ENCODE data around the gene SARM1.

SARM1 gene

DNA sequence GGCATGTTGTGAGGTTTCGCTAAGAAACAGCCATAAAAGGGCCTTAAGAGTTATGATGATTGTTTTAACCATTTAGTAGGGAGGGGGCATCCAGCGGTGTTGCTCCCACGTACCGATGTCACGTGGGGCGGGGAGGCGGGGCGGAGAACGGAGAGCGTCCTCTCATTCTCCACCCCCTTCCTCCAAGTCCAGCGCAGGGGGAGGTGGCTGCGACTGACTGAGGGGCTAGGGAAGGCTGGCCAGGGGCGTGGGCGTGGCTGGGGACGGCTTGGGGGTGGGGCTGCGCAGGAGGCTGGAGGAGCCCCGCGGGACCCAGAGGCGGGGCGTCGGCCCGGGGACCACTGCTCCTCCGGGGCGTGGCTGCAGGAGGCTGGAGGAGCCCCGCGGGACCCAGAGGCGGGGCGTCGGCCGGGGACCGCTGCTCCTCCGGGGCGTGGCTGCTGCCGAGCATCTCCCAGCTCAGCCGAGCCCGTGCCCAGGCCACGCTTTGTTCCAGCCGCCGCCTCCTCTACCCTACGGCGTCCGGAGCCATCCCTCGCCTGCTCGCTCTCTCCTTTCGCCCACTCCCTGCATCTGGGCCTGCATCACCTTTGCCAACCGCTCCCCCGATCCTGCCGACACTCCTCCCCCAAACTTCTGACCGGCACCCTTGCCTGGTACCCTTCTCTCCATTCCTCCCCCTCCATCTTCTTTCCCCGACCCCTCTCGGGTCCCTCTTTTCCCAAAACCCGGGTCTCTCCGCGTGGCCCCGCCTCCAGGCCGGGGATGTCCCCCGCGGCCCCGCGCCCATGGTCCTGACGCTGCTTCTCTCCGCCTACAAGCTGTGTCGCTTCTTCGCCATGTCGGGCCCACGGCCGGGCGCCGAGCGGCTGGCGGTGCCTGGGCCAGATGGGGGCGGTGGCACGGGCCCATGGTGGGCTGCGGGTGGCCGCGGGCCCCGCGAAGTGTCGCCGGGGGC is at the start of gene SARM1:
SARM1 (plus strand) TSS at position 450 of the 958 bp plus-strand sequence; CDS start at position 789, 339 bp downstream.
- no peaks in the 10 kb centered on the region for H3K9me3 Mint-ChIP-seq
- ATAC-seq (replicated peaks; ENCODE audit: extremely low read depth, poor library complexity, severe bottlenecking), result peak; percentile 84
- peaks cover 10% of the 10 kb centered on the region for H3K36me3 Mint-ChIP-seq (ENCODE audit: insufficient read depth)
- peaks cover 22% of the 10 kb centered on the region for H3K4me1 Mint-ChIP-seq
- DNase-seq (ENCODE audit: low spot score in 2 of 2), result peak; percentile 52 to 64
- peak within 1 kb of the TSS; percentile 93 for H3K27ac Mint-ChIP-seq (ENCODE audit: low read depth)
- peak within 1 kb of the TSS; percentile 90 for H3K4me3 Mint-ChIP-seq
- H3K27me3 Mint-ChIP-seq, result no peaks in the 10 kb centered on the region

- H3K4me3 Mint-ChIP-seq, result no peak overlapping the region
- peaks cover 16% of the 10 kb centered on the region for H3K4me1 Mint-ChIP-seq
- no peak for ATAC-seq (replicated peaks; ENCODE audit: extremely low read depth, poor library complexity, severe bottlenecking)
- H3K27me3 Mint-ChIP-seq, result no peaks in the 10 kb centered on the region
- H3K36me3 Mint-ChIP-seq (ENCODE audit: insufficient read depth), result peaks cover 14% of the 10 kb centered on the region
- H3K9me3 Mint-ChIP-seq, result no peaks in the 10 kb centered on the region
- no peak for DNase-seq (ENCODE audit: low spot score in 2 of 2)
- no peak overlapping the region for H3K27ac Mint-ChIP-seq (ENCODE audit: low read depth)
These were observed 47.2 kb upstream of the SARM1 start for GRCh38 chr17:28324267-28324745.

DNA sequence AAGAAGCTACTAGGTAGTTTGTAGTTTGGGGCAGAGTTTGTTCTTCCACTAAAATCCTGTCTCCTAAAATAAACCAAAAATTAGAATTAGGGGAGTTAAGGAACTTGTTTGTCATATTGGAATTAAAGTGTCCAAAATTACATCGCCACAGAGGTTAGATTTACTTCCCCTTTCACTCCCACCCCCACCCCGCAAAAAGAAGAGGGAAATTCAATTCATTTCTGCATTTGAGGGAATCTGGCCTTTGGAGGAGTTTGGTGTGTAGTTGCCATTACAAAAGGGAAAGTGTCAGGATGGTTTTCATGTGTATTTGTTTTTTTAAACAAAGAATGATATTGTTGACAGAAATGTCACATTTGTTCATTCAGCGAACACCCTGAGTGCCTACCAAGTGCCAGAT is 46.7 kb upstream of the SARM1 start:
- peaks cover 11% of the 10 kb centered on the region for H3K4me1 Mint-ChIP-seq
- peaks cover 17% of the 10 kb centered on the region for H3K36me3 Mint-ChIP-seq (ENCODE audit: insufficient read depth)
- no peak overlapping the region for H3K4me3 Mint-ChIP-seq
- no peaks in the 10 kb centered on the region for H3K27me3 Mint-ChIP-seq
- H3K9me3 Mint-ChIP-seq, result no peaks in the 10 kb centered on the region
- DNase-seq (ENCODE audit: low spot score in 2 of 2) (no peak), ATAC-seq (replicated peaks; ENCODE audit: extremely low read depth, poor library complexity, severe bottlenecking) (no peak)
- no peak overlapping the region for H3K27ac Mint-ChIP-seq (ENCODE audit: low read depth)

DNA sequence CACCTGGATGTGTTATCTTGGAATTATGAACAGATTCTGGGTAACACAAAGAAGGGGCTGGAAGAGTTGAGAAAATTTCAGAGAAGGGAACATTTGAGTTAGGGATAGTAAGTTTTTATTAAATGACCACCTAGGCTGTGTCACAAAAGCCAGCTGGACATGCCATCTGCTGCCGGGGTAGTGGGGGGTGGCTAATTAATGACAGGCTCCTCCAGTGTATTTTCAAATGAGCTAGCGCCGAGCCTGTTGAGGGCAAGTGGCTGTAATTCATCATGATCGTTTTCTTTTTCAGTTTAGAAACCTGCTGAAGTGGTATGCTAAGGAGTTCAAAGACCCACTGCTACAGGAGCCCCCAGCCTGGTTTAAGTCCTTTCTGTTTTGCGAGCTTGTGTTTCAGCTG is 46.3 kb upstream of the SARM1 start:
- H3K36me3 Mint-ChIP-seq (ENCODE audit: insufficient read depth), result peaks cover 17% of the 10 kb centered on the region
- H3K27me3 Mint-ChIP-seq, result no peaks in the 10 kb centered on the region
- DNase-seq (ENCODE audit: low spot score in 2 of 2), result no peak
- no peak overlapping the region for H3K27ac Mint-ChIP-seq (ENCODE audit: low read depth)
- H3K4me3 Mint-ChIP-seq, result no peak overlapping the region
- no peaks in the 10 kb centered on the region for H3K9me3 Mint-ChIP-seq
- H3K4me1 Mint-ChIP-seq, result peaks cover 7% of the 10 kb centered on the region
- no peak for ATAC-seq (replicated peaks; ENCODE audit: extremely low read depth, poor library complexity, severe bottlenecking)

DNA sequence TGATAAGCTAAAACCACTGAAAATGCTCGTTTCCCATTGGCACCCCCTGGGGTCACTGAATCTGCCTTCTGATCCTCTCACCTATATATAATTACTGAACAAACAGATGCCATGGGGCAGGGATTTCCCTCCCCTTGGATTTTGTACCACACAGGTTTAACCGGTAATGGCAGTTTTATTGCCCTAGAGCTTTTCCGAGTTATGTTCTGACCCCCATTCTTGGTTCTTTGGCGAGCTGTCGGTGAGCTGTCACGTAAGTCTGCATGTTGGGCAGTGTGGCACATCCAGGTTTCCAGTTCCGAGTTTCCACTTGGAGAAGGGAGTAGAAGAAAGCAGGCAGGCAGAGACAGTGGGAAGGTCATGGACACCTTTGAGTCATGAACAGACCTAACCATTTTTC is 45.4 kb upstream of the SARM1 start:
- Mint-ChIP-seq H3K27ac (ENCODE audit: low read depth) (no peak overlapping the region), H3K4me3 (no peak overlapping the region), H3K27me3 (no peaks in the 10 kb centered on the region), H3K36me3 (ENCODE audit: insufficient read depth) (peaks cover 17% of the 10 kb centered on the region), H3K4me1 (no peaks in the 10 kb centered on the region), H3K9me3 (no peaks in the 10 kb centered on the region)
- DNase-seq (ENCODE audit: low spot score in 2 of 2) (no peak), ATAC-seq (replicated peaks; ENCODE audit: extremely low read depth, poor library complexity, severe bottlenecking) (no peak)

DNA sequence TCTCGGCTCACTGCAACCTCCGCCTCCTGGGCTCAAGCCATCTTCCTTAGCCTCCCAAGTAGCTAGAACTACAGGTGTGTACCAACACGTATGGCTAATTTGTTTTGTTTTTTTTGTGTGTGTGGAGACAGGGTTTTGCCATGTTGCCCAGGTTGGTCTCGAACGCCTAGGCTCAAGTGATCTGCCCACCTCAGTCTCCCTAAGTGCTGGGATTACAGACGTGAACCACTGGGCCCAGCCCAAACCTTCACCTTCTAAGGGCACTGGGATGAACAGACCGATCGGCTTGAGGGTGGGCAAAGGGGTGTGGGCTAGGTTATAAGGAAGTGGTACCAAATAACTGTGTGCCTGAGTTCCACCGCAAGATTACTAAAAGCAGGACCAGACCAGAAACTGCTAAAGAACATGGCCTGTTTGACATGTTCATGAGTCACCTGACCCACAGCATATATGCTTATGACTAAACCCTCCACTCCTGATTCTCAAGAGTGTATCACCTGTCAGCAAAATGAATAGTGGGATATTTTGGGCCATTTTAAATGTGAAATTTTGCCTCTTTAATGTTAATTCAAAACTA is 44.4 kb upstream of the SARM1 start:
- Mint-ChIP-seq H3K9me3 (no peaks in the 10 kb centered on the region), H3K27ac (ENCODE audit: low read depth) (no peak overlapping the region), H3K36me3 (ENCODE audit: insufficient read depth) (peaks cover 17% of the 10 kb centered on the region), H3K27me3 (no peaks in the 10 kb centered on the region), H3K4me1 (peaks cover 2% of the 10 kb centered on the region), H3K4me3 (no peak overlapping the region)
- DNase-seq (ENCODE audit: low spot score in 2 of 2) (no peak), ATAC-seq (replicated peaks; ENCODE audit: extremely low read depth, poor library complexity, severe bottlenecking) (no peak)

DNA sequence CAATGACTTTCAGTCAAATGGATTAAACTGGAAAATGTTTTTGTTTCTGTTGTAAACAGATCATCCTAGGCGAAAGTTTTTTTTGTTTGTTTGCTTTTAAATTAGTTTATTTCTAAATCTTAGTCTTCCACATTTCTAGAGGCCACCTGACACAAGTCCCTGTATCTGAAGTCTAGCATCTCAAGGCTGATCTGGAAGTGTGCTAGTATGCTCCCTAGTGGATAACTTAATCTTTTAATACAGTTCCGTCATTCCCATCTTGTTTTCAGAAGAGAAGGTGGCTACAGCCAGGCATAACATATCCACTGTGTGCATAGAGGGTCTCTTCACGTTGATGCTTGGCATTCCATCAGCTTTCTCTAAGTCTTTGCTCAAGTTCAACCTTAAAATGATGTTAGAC is 43.8 kb upstream of the SARM1 start:
- H3K4me1 Mint-ChIP-seq, result peaks cover 8% of the 10 kb centered on the region
- H3K36me3 Mint-ChIP-seq (ENCODE audit: insufficient read depth), result peaks cover 17% of the 10 kb centered on the region
- no peaks in the 10 kb centered on the region for H3K27me3 Mint-ChIP-seq
- H3K4me3 Mint-ChIP-seq, result no peak overlapping the region
- DNase-seq (ENCODE audit: low spot score in 2 of 2), result no peak
- H3K27ac Mint-ChIP-seq (ENCODE audit: low read depth), result no peak overlapping the region
- no peaks in the 10 kb centered on the region for H3K9me3 Mint-ChIP-seq
- ATAC-seq (replicated peaks; ENCODE audit: extremely low read depth, poor library complexity, severe bottlenecking), result no peak

GRCh38 chr17:28328325-28328724 is 43.2 kb upstream of the SARM1 start:
- Mint-ChIP-seq H3K27ac (ENCODE audit: low read depth) (no peak overlapping the region), H3K27me3 (no peaks in the 10 kb centered on the region), H3K4me3 (no peak overlapping the region), H3K36me3 (ENCODE audit: insufficient read depth) (peaks cover 19% of the 10 kb centered on the region), H3K4me1 (peaks cover 12% of the 10 kb centered on the region), H3K9me3 (no peaks in the 10 kb centered on the region)
- ATAC-seq (replicated peaks; ENCODE audit: extremely low read depth, poor library complexity, severe bottlenecking) (no peak), DNase-seq (ENCODE audit: low spot score in 2 of 2) (no peak)

GRCh38 chr17:28330671-28331070 is 40.8 kb upstream of the SARM1 start:
- ATAC-seq (replicated peaks; ENCODE audit: extremely low read depth, poor library complexity, severe bottlenecking) (no peak), DNase-seq (ENCODE audit: low spot score in 2 of 2) (no peak)
- H3K27me3 Mint-ChIP-seq, result no peaks in the 10 kb centered on the region
- H3K4me3 Mint-ChIP-seq, result no peak overlapping the region
- no peaks in the 10 kb centered on the region for H3K9me3 Mint-ChIP-seq
- peaks cover 28% of the 10 kb centered on the region for H3K36me3 Mint-ChIP-seq (ENCODE audit: insufficient read depth)
- no peak overlapping the region for H3K27ac Mint-ChIP-seq (ENCODE audit: low read depth)
- H3K4me1 Mint-ChIP-seq, result peaks cover 29% of the 10 kb centered on the region

- H3K4me3 Mint-ChIP-seq, result no peak overlapping the region
- DNase-seq (ENCODE audit: low spot score in 2 of 2) (no peak), ATAC-seq (replicated peaks; ENCODE audit: extremely low read depth, poor library complexity, severe bottlenecking) (no peak)
- no peaks in the 10 kb centered on the region for H3K9me3 Mint-ChIP-seq
- H3K36me3 Mint-ChIP-seq (ENCODE audit: insufficient read depth), result peaks cover 28% of the 10 kb centered on the region
- H3K27ac Mint-ChIP-seq (ENCODE audit: low read depth), result peak overlapping the region; percentile 9
- no peaks in the 10 kb centered on the region for H3K27me3 Mint-ChIP-seq
- peaks cover 40% of the 10 kb centered on the region for H3K4me1 Mint-ChIP-seq
These were observed 39.5 kb upstream of the SARM1 start for GRCh38 chr17:28331891-28332420.

GRCh38 chr17:28333083-28333746 is 38.3 kb upstream of the SARM1 start:
- ATAC-seq (replicated peaks; ENCODE audit: extremely low read depth, poor library complexity, severe bottlenecking), result no peak
- H3K4me1 Mint-ChIP-seq, result peaks cover 50% of the 10 kb centered on the region
- peak overlapping the region; percentile 94 for H3K27ac Mint-ChIP-seq (ENCODE audit: low read depth)

DNA sequence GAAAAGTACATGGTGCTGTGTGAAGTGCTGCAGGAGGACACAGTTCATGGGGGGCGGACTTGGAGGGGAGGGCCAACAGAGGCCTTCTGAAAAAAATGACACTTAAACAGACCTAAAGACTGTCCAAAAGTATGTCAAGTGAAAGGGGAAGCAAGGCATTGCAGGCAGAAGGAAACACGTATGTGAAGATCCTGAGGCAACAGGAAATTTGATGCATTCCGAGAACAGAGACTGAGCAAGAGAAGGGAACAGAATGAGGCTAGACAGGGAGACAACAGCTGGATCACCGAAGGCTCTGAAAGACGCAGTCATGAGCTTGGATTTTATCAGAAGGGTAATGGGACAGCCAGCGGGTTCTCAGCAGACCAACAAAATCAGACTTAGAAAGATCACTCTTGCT is 37.3 kb upstream of the SARM1 start:
- Mint-ChIP-seq H3K9me3 (no peaks in the 10 kb centered on the region), H3K27me3 (no peaks in the 10 kb centered on the region), H3K27ac (ENCODE audit: low read depth) (peak overlapping the region; percentile 94), H3K4me3 (peak overlapping the region; percentile 91), H3K4me1 (peaks cover 50% of the 10 kb centered on the region), H3K36me3 (ENCODE audit: insufficient read depth) (peaks cover 18% of the 10 kb centered on the region)
- DNase-seq (ENCODE audit: low spot score in 2 of 2) (no peak), ATAC-seq (replicated peaks; ENCODE audit: extremely low read depth, poor library complexity, severe bottlenecking) (no peak)

More at GRCh38 chr17:28333083-28333746, 38.3 kb upstream of the SARM1 start:
- H3K9me3 Mint-ChIP-seq, result no peaks in the 10 kb centered on the region
- peak overlapping the region; percentile 91 for H3K4me3 Mint-ChIP-seq
- no peaks in the 10 kb centered on the region for H3K27me3 Mint-ChIP-seq
- peaks cover 24% of the 10 kb centered on the region for H3K36me3 Mint-ChIP-seq (ENCODE audit: insufficient read depth)
- DNase-seq (ENCODE audit: low spot score in 2 of 2), result no peak
